HFFc6 (cell line): Measurements from ENCODE around the gene GDF7. TPM values are rescaled to one million over a fixed set of nuclear protein-coding genes. Genes with fewer than 3 reads are reported as not detected.

ENCODE experiments used
- DNase-seq: peaks from one replicate; pipeline ENCODE4 v3.0.0-alpha.2; 2018
- H3K27ac Mint-ChIP-seq: 2 replicates; pipeline ENCODE4 v1.8.0; 2020; ENCODE audit warnings: mild to moderate bottlenecking, mixed read lengths
- H3K27me3 Mint-ChIP-seq: 2 replicates; pipeline ENCODE4 v1.8.0; 2021; ENCODE audit warnings: mild to moderate bottlenecking, moderate library complexity, mixed read lengths; ENCODE audit not compliant: insufficient read depth
- H3K36me3 Mint-ChIP-seq: 2 replicates; pipeline ENCODE4 v1.8.0; 2021; ENCODE audit warnings: low read depth, mixed read lengths
- H3K4me1 Mint-ChIP-seq: 2 replicates; pipeline ENCODE4 v1.8.0; 2020; ENCODE audit warnings: low read depth, mixed read lengths
- H3K4me3 Mint-ChIP-seq: 2 replicates; pipeline ENCODE4 v1.8.0; 2020; ENCODE audit warnings: mild to moderate bottlenecking, moderate library complexity, mixed read lengths
- H3K9me3 Mint-ChIP-seq: 2 replicates; pipeline ENCODE4 v1.8.0; 2020; ENCODE audit warnings: mild to moderate bottlenecking, mixed read lengths
- CTCF ChIP-seq: fragments of 200-600 bp; sonication (generic); IDR thresholded peaks from 2 replicates; pipeline ENCODE4 v1.5.0; 2021; ENCODE audit warnings: antibody characterized with exemption, mild to moderate bottlenecking
- total RNA-seq, 6 experiments: library from RNA; stranded (reverse); fragmentation: NEBNext Ultra II Directional; extraction: Animal tissue kit (Norgen Biotek cat#: 25700); gene quantifications; 2 replicates in 1 of 6; 3 replicates in 5 of 6; pipeline ENCODE4 v1.2.3, GENCODE V29; 2021

The GDF7 gene
- total RNA-seq, 6 experiments from 2014 or later = 0.05 TPM; not detected in 5

GRCh38 chr2:20660506-20661420 is 6.2 kb upstream of the GDF7 start:
- Mint-ChIP-seq H3K4me1 (peaks cover 11% of the 10 kb centered on the region), H3K27me3 (peaks cover 46% of the 10 kb centered on the region), H3K4me3 (no peak overlapping the region), H3K36me3 (no peaks in the 10 kb centered on the region), H3K9me3 (no peaks in the 10 kb centered on the region), H3K27ac (no peak overlapping the region)
- peak; percentile 48 for DNase-seq
- no peak for TF ChIP-seq CTCF

GRCh38 chr2:20661421-20662307 is 5.3 kb upstream of the GDF7 start:
- peak; percentile 70 for DNase-seq
- Mint-ChIP-seq H3K9me3 (no peaks in the 10 kb centered on the region), H3K27ac (no peak overlapping the region), H3K4me1 (peaks cover 11% of the 10 kb centered on the region), H3K27me3 (peaks cover 41% of the 10 kb centered on the region), H3K4me3 (no peak overlapping the region), H3K36me3 (no peaks in the 10 kb centered on the region)
- TF ChIP-seq CTCF = peak; percentile 99

GRCh38 chr2:20662308-20662937 is 4.5 kb upstream of the GDF7 start:
- no peak overlapping the region for H3K27ac Mint-ChIP-seq
- no peak overlapping the region for H3K4me3 Mint-ChIP-seq
- no peak for DNase-seq
- H3K27me3 Mint-ChIP-seq = peaks cover 41% of the 10 kb centered on the region
- peaks cover 11% of the 10 kb centered on the region for H3K4me1 Mint-ChIP-seq
- TF ChIP-seq CTCF = no peak
- H3K9me3 Mint-ChIP-seq = no peaks in the 10 kb centered on the region
- H3K36me3 Mint-ChIP-seq = no peaks in the 10 kb centered on the region

- no peak for DNase-seq
- H3K4me3 Mint-ChIP-seq = no peak overlapping the region
- peaks cover 39% of the 10 kb centered on the region for H3K27me3 Mint-ChIP-seq
Measured at GRCh38 chr2:20663196-20664070, 3.5 kb upstream of the GDF7 start.

More at GRCh38 chr2:20663196-20664070, 3.5 kb upstream of the GDF7 start:
- Mint-ChIP-seq H3K27ac (no peak overlapping the region), H3K36me3 (no peaks in the 10 kb centered on the region), H3K9me3 (no peaks in the 10 kb centered on the region), H3K4me1 (peaks cover 11% of the 10 kb centered on the region)
- TF ChIP-seq CTCF = no peak
